Esophagus squamous epithelium (tissue), 4 donors: ENCODE data around the gene TRIM47.

Experiments
- POLR2A ChIP-seq, 4 donors: fragments of 450-650 bp; IDR thresholded peaks; one replicate each; pipeline ENCODE4 v1.6.1; 2017; ENCODE audit warnings: antibody characterized with exemption in 4 of 4, mild to moderate bottlenecking in 4 of 4, moderate library complexity in 3 of 4
- TF ChIP-seq, protein P1 (sequence below), 6 experiments: fragments of 450-650 bp in 4 of 6; fragments of 200-600 bp in 2 of 6; sonication (generic) in 2 of 6; IDR thresholded peaks; one replicate each; pipeline ENCODE4 v1.5.1; 2016 to 2019; ENCODE audit warnings: antibody characterized with exemption in 6 of 6, mild to moderate bottlenecking in 4 of 6, moderate library complexity in 4 of 6

DNA sequence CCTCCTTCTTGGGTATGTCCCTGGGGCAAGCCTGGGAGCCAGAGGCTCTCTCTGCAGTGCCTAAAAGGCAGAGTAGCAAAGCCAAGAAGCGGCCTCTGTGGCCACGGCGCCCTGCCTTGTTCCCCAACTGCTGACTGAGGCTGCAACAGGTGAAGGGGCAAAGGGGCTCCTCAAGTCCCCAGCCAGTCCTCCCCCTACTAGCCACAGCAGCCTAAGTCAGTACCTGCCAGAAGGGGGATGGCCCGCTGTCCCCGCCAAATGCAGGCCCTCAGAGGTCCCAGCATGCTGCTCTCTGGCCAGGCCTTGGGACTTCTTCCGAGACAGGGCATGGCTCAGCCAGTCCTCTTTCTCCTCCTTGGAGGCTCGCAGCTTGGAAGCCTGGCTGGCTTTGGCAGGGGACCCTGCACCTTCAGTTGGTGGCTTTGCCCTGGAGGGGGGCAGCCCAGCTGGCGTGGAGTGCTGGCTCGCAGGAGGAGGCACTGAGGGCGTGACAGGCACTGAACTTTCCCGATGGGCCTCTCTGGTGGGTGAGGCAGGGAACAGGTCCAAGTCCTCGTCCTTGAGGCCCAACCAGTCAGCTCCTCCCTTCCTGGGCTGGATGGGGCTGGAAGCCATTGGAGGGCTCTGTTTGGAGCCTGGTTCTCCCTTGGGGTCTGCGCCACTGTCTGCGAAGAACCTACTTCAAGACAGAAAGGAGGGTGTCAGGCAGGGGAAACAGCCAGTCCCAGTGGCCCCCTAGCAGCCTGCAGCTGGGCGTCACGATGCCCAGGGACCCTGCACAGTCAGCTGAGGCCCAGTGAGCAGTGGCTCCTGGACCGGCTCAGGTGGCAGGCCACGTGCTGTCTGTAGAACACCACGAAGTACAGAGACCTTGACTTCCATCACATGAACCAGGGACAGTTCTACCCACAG, 44.8 kb upstream of the TRIM47 start:
- TF ChIP-seq, protein P1, sequence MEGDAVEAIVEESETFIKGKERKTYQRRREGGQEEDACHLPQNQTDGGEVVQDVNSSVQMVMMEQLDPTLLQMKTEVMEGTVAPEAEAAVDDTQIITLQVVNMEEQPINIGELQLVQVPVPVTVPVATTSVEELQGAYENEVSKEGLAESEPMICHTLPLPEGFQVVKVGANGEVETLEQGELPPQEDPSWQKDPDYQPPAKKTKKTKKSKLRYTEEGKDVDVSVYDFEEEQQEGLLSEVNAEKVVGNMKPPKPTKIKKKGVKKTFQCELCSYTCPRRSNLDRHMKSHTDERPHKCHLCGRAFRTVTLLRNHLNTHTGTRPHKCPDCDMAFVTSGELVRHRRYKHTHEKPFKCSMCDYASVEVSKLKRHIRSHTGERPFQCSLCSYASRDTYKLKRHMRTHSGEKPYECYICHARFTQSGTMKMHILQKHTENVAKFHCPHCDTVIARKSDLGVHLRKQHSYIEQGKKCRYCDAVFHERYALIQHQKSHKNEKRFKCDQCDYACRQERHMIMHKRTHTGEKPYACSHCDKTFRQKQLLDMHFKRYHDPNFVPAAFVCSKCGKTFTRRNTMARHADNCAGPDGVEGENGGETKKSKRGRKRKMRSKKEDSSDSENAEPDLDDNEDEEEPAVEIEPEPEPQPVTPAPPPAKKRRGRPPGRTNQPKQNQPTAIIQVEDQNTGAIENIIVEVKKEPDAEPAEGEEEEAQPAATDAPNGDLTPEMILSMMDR (IDR thresholded peaks at IDR 0.05), result no peak
- TF ChIP-seq POLR2A (IDR thresholded peaks at IDR 0.05), result no peak
